NB4 (cell line): ENCODE results near the gene ZCCHC10.
"Not testable (repeated sequence)": the region's sequence is repeated elsewhere in the genome, so short reads cannot be mapped to it uniquely, and the experiment has no call there.

Source experiments
- CTCF ChIP-seq: IDR thresholded peaks from one replicate; pipeline ENCODE4 v1.5.1; 2012; ENCODE audit warnings: low read depth, low read length
- MAX ChIP-seq: IDR thresholded peaks from 2 replicates; pipeline ENCODE4 v1.6.1; 2011; ENCODE audit warnings: low read depth, low read length
- POLR2A ChIP-seq: IDR thresholded peaks from 2 replicates; pipeline ENCODE4 v1.6.1; 2011; ENCODE audit warnings: mild to moderate bottlenecking; ENCODE audit not compliant: insufficient read length; ENCODE audit errors: extremely low read depth

- TF ChIP-seq CTCF, MAX, POLR2A: not testable (repeated sequence)
Observed at GRCh38 chr5:132956166-132956799, 70.1 kb downstream of the ZCCHC10 start.
